ENCODE data around the gene RIMS4. TPM values are rescaled to one million over a fixed set of nuclear protein-coding genes. Genes with fewer than 3 reads are reported as not detected.

The RIMS4 gene
- total and polyA plus RNA-seq, 2 donors (not counting 1 experiment from before 2014, with no cell fraction given), result not detected

GRCh38 chr20:44754554-44754953, 55.8 kb downstream of the RIMS4 start:
- 87% methylated on average over 7 of the region's 7 CpGs for WGBS (ENCODE audit: insufficient coverage)
- DNase-seq (no peak), ATAC-seq (ENCODE audit: low read depth) (no peak)
- Mint-ChIP-seq H3K27me3 (peaks cover 17% of the 10 kb centered on the region), H3K4me3 (no peak overlapping the region), H3K9me3 (ENCODE audit: insufficient read depth) (no peaks in the 10 kb centered on the region), H3K27ac (no peak overlapping the region), H3K4me1 (no peaks in the 10 kb centered on the region)
- H2AFZ ChIP-seq (ENCODE audit: insufficient read depth, low read depth, low read length, poor library complexity, severe bottlenecking), result no peak overlapping the region
- no peaks in the 10 kb centered on the region for H3K36me3 ChIP-seq (replicated peaks in 1 of 2; ENCODE audit: control extremely low read depth in 1 of 2, control insufficient read depth in 1 of 2, extremely low read depth in 1 of 2, insufficient read depth in 2 of 2, low read length in 1 of 2)
- no peaks in the 10 kb centered on the region for H3K9me3 ChIP-seq (ENCODE audit: control extremely low read depth in 1 of 3, control insufficient read depth in 2 of 3, insufficient read depth in 1 of 3, low read length in 2 of 3)
- H3K27ac ChIP-seq (ENCODE audit: low read length in 2 of 2), result no peak overlapping the region
- no peak overlapping the region for H3K9ac ChIP-seq (ENCODE audit: low read length)
- H3K4me3 ChIP-seq (ENCODE audit: control extremely low read depth in 1 of 5, extremely low read depth in 1 of 5, insufficient read depth in 1 of 5, low read depth in 2 of 5, low read length in 4 of 5), result no peak overlapping the region
- H3K4me2 ChIP-seq (replicated peaks; ENCODE audit: low read depth, low read length, poor library complexity, severe bottlenecking), result no peak overlapping the region
- no peaks in the 10 kb centered on the region for H3K79me2 ChIP-seq (ENCODE audit: control insufficient read depth, insufficient read depth, low read length)
- peaks cover 0 to 11% (median 1%) of the 10 kb centered on the region in 4 experiments for H3K27me3 ChIP-seq (replicated peaks in 1 of 4; ENCODE audit: control extremely low read depth in 1 of 4, control insufficient read depth in 3 of 4, insufficient read depth in 4 of 4, low read length in 3 of 4)
- TF ChIP-seq EZH2 (IDR thresholded peaks at IDR 0.05; ENCODE audit: borderline replicate concordance, insufficient read depth, low read depth, low read length, poor library complexity, severe bottlenecking) (no peak), CTCF (IDR thresholded peaks at IDR 0.05) (no peak)
- ChIA-PET CTCF (no interaction called here), POLR2A (no interaction called here)
- intact Hi-C loops (cut with micrococcal nuclease), result no loop called here
- no peaks in the 10 kb centered on the region for H4K20me1 ChIP-seq (ENCODE audit: control insufficient read depth, insufficient read depth, low read length, poor library complexity, severe bottlenecking)
- peaks cover 0 to 6% of the 10 kb centered on the region in 2 donors for H3K4me1 ChIP-seq (ENCODE audit: control insufficient read depth in 2 of 2, insufficient read depth in 2 of 2, low read length in 2 of 2)

- TF ChIP-seq CTCF (IDR thresholded peaks at IDR 0.05), result no peak
- no peak for TF ChIP-seq EZH2 (IDR thresholded peaks at IDR 0.05; ENCODE audit: borderline replicate concordance, insufficient read depth, low read depth, low read length, poor library complexity, severe bottlenecking)
- Mint-ChIP-seq H3K4me3 (no peak overlapping the region), H3K27ac (no peak overlapping the region), H3K9me3 (ENCODE audit: insufficient read depth) (no peaks in the 10 kb centered on the region), H3K27me3 (peaks cover 18% of the 10 kb centered on the region), H3K4me1 (peaks cover 2% of the 10 kb centered on the region)
- intact Hi-C loops (cut with micrococcal nuclease), result no loop called here
- 80% methylated on average over 15 of the region's 17 CpGs for WGBS (ENCODE audit: insufficient coverage)
- Histone ChIP-seq H3K9ac (ENCODE audit: low read length) (no peak overlapping the region), H3K4me2 (replicated peaks; ENCODE audit: low read depth, low read length, poor library complexity, severe bottlenecking) (no peak overlapping the region), H3K36me3 (replicated peaks in 1 of 2; ENCODE audit: control extremely low read depth in 1 of 2, control insufficient read depth in 1 of 2, extremely low read depth in 1 of 2, insufficient read depth in 2 of 2, low read length in 1 of 2) (no peaks in the 10 kb centered on the region), H3K79me2 (ENCODE audit: control insufficient read depth, insufficient read depth, low read length) (no peaks in the 10 kb centered on the region), H2AFZ (ENCODE audit: insufficient read depth, low read depth, low read length, poor library complexity, severe bottlenecking) (no peak overlapping the region), H4K20me1 (ENCODE audit: control insufficient read depth, insufficient read depth, low read length, poor library complexity, severe bottlenecking) (no peaks in the 10 kb centered on the region), H3K27ac (ENCODE audit: low read length in 2 of 2) (no peak overlapping the region), H3K4me3 (ENCODE audit: control extremely low read depth in 1 of 5, extremely low read depth in 1 of 5, insufficient read depth in 1 of 5, low read depth in 2 of 5, low read length in 4 of 5) (no peak overlapping the region), H3K4me1 (ENCODE audit: control insufficient read depth in 2 of 2, insufficient read depth in 2 of 2, low read length in 2 of 2) (peaks cover 0 to 6% of the 10 kb centered on the region in 2 donors), H3K27me3 (replicated peaks in 1 of 4; ENCODE audit: control extremely low read depth in 1 of 4, control insufficient read depth in 3 of 4, insufficient read depth in 4 of 4, low read length in 3 of 4) (peaks cover 0 to 15% (median 7%) of the 10 kb centered on the region in 4 experiments), H3K9me3 (ENCODE audit: control extremely low read depth in 1 of 3, control insufficient read depth in 2 of 3, insufficient read depth in 1 of 3, low read length in 2 of 3) (no peaks in the 10 kb centered on the region)
- POLR2A ChIA-PET, result no interaction called here
- CTCF ChIA-PET, result no interaction called here
- ATAC-seq (ENCODE audit: low read depth), result no peak
- no peak for DNase-seq
Measured at GRCh38 chr20:44752099-44752931, 58.0 kb downstream of the RIMS4 start.

Measured in B cell (primary cell).